A673 (cell line): Measurements from ENCODE around the gene PHETA2. TPM values are rescaled to one million over a fixed set of nuclear protein-coding genes. Genes with fewer than 3 reads are reported as not detected.
"Not testable (repeated sequence)": the region's sequence is repeated elsewhere in the genome, so short reads cannot be mapped to it uniquely, and the experiment has no call there.

Source experiments
- BruUV-seq: library from RNA; stranded (reverse); fragments of 400-500 nt; replicated peaks from 2 replicates; lab custom pipeline; 2021; lab: Mats Ljungman, UMichigan
- CTCF ChIA-PET: fragments of 300-600 bp; sonication (Branson Sonifier 250); formaldehyde crosslinking; loops from one replicate; lab custom pipeline; 2022; ENCODE audit warnings: antibody characterized with exemption; lab: Charles Lee
- POLR2A ChIA-PET: fragments of 300-600 bp; sonication (Branson Sonifier 250); formaldehyde crosslinking; loops from one replicate; lab custom pipeline; 2022; ENCODE audit warnings: antibody characterized with exemption; ENCODE audit not compliant: low non-redundant PET; lab: Charles Lee
- DNase-seq: peaks from one replicate; pipeline ENCODE4 v3.0.0-alpha.2; 2015; ENCODE audit warnings: low spot score
- H3K27ac ChIP-seq: fragments of 200-600 bp; sonication (generic); 2 replicates; pipeline ENCODE4 v1.5.1; 2016; ENCODE audit warnings: mixed run types, low read depth, mild to moderate bottlenecking, mixed read lengths, antibody characterized with exemption, low read length; ENCODE audit not compliant: poor library complexity, severe bottlenecking
- H3K27me3 ChIP-seq: fragments of 200-600 bp; sonication (generic); replicated peaks from 2 replicates; pipeline ENCODE4 v1.6.1; 2017; ENCODE audit warnings: mixed run types, low read depth, mild to moderate bottlenecking, mixed read lengths, antibody characterized with exemption, low read length; ENCODE audit not compliant: insufficient read depth, poor library complexity
- H3K36me3 ChIP-seq: fragments of 200-600 bp; sonication (generic); 2 replicates; pipeline ENCODE4 v1.6.1; 2016; ENCODE audit warnings: mixed run types, mild to moderate bottlenecking, mixed read lengths, antibody characterized with exemption, low read length; ENCODE audit not compliant: insufficient read depth, poor library complexity, severe bottlenecking
- H3K4me1 ChIP-seq: fragments of 200-600 bp; sonication (generic); 2 replicates; pipeline ENCODE4 v1.6.1; 2017; ENCODE audit warnings: mixed run types, mild to moderate bottlenecking, mixed read lengths, antibody characterized with exemption, low read length; ENCODE audit not compliant: insufficient read depth, poor library complexity, severe bottlenecking
- H3K4me3 ChIP-seq: fragments of 200-600 bp; sonication (generic); 2 replicates; pipeline ENCODE4 v1.5.1; 2016; ENCODE audit warnings: low read depth, mixed run types, mild to moderate bottlenecking, mixed read lengths, low read length; ENCODE audit not compliant: poor library complexity, severe bottlenecking
- H3K9me3 ChIP-seq: fragments of 200-600 bp; sonication (generic); 2 replicates; pipeline ENCODE4 v1.6.1; 2016; ENCODE audit warnings: mixed run types, low read depth, mild to moderate bottlenecking, mixed read lengths, antibody characterized with exemption, low read length; ENCODE audit not compliant: poor library complexity, severe bottlenecking
- CTCF ChIP-seq: fragments of 300-800, 200-600 bp; sonication (generic); conservative IDR thresholded peaks from 2 replicates; pipeline ENCODE4 v1.5.1; 2017; ENCODE audit warnings: low read depth, mild to moderate bottlenecking, antibody characterized with exemption, low read length, moderate library complexity, mixed read lengths
- EZH2 ChIP-seq: fragments of 200-600 bp; sonication (generic); IDR thresholded peaks from 2 replicates; pipeline ENCODE4 v1.6.1; 2017; ENCODE audit warnings: borderline replicate concordance, low read depth, mild to moderate bottlenecking, mixed read lengths, antibody characterized with exemption, low read length; ENCODE audit not compliant: poor library complexity, severe bottlenecking
- intact Hi-C: fragments of 100-400 bp; cut with micrococcal nuclease; formaldehyde crosslinking; loops from one replicate; pipeline ENCODE4 v1.10.0; 2022; ENCODE audit not compliant: unreplicated experiment
- total RNA-seq: library from RNA; stranded (reverse); gene quantifications from 2 replicates; pipeline ENCODE4 v1.2.3, GENCODE V29; 2021

Gene PHETA2
- total RNA-seq, 1 experiment from 2014 or later = 0.97 TPM

DNA sequence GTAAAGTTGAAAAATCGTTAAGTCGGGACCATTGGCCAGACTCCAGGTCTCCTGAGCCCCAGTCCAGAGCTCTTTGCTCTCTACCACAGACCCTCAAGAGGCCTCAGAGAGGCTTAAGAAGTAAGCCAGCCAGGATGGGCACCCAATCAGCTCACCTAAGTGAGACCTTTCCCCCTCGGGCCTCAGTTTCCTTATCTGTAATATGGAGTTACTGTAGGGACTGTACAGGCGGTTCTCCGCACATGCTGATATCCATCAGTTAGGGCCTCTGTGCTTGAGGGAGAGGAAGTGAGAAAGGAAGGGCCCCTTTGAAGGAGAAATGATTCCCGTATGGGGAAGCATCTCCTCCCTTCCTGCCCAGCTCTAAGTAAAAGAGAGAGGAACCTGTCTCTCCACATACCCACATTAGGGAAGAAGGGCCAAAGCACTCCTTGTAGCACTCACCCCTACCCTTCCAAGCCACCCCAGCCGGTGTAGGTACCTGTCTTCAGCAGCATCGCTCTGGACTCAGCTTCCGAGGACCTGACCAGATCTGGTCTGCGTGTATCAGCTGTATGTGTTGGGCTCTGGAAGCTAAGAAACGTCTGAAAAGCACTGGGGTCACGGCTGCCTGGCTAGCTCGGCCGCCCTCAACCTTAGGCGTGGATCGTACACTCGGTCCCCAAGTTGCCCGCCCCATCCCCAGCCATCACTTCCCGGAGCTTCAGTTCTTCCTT, 4.1 kb upstream of the PHETA2 start:
- ChIA-PET POLR2A (no interaction called here), CTCF (no interaction called here)
- DNase-seq = no peak
- H3K4me1 ChIP-seq = peaks cover 7% of the 10 kb centered on the region
- no peak for TF ChIP-seq EZH2
- TF ChIP-seq CTCF = no peak
- peak overlapping the region; percentile 86 for H3K27ac ChIP-seq
- H3K9me3 ChIP-seq = no peaks in the 10 kb centered on the region
- peak overlapping the region; percentile 67 for H3K4me3 ChIP-seq
- TSS peak; percentile 82 for BruUV-seq
- intact Hi-C loops = loop anchor here (1.0 kb wide), 1 partner anchor 20 kb away; the partner anchor contains the start of gene NDUFA6
- H3K36me3 ChIP-seq = peaks cover 10% of the 10 kb centered on the region
- H3K27me3 ChIP-seq = no peaks in the 10 kb centered on the region

- intact Hi-C loops = loop anchor here (1.0 kb wide), 1 partner anchor 20 kb away; the partner anchor contains the start of gene NDUFA6
- peaks cover 7% of the 10 kb centered on the region for H3K4me1 ChIP-seq
Observed at GRCh38 chr22:42070517-42071422, 3.3 kb upstream of the PHETA2 start, which contains the start of gene NAGA. Gene NAGA (minus strand): TSS chr22:42070812. CDS start chr22:42070297, 515 bp downstream.

DNA sequence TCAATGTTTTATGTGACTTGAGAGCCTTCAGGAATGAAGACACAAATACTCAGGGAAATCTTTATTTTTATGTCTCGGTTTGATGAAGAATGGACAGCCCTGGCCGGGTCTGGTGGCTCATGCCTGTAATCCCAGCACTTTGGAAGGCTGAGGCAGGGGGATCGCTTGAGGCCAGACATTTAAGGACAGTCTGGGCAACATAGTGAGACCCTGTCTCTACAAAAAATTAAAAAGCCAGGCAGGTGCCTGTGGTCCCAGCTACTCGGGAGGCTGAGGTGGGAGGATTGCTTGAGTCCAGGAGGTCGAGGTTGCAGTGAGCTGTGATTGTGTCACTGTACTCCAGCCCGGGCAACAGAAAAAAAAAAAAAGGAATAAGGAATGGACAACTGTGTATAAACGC, 2.5 kb upstream of the PHETA2 start:
- Histone ChIP-seq H3K4me3 (peak overlapping the region; percentile 67), H3K27ac (peak overlapping the region; percentile 86)
- CTCF ChIA-PET = interaction anchor here (1.0 kb wide), 1 partner anchor 20 kb away, joined by 3 read pairs; no protein-coding TSS in a partner anchor
- H3K4me1 ChIP-seq, H3K27me3 ChIP-seq, POLR2A ChIA-PET, BruUV-seq, H3K36me3 ChIP-seq, H3K9me3 ChIP-seq, DNase-seq, intact Hi-C loops: not testable (repeated sequence)

More at GRCh38 chr22:42070517-42071422, 3.3 kb upstream of the PHETA2 start, which contains the start of gene NAGA:
- ChIA-PET CTCF (interaction anchor here (1.0 kb wide), 1 partner anchor 20 kb away, joined by 3 read pairs; no protein-coding TSS in a partner anchor), POLR2A (no interaction called here)
- no peak for TF ChIP-seq CTCF
- TF ChIP-seq EZH2 = no peak
- peak within 1 kb of the TSS; percentile 86 for H3K27ac ChIP-seq
- TSS peak; percentile 95 for BruUV-seq
- no peaks in the 10 kb centered on the region for H3K9me3 ChIP-seq
- peaks cover 6% of the 10 kb centered on the region for H3K36me3 ChIP-seq
- peak within 1 kb of the TSS; percentile 67 for H3K4me3 ChIP-seq
- no peaks in the 10 kb centered on the region for H3K27me3 ChIP-seq
- peak; percentile 99 for DNase-seq
